Panc1 (cell line): ENCODE results near the gene ACOXL. TPM values are rescaled to one million over a fixed set of nuclear protein-coding genes. Genes with fewer than 3 reads are reported as not detected.

ENCODE experiments used
- ATAC-seq: fragments of 200-7000 bp; cut with Tn5 transposase; 2 replicates; pipeline ENCODE4 v1.9.1; 2020; ENCODE audit warnings: mild to moderate bottlenecking, moderate library complexity
- BruUV-seq: library from RNA; stranded (reverse); fragments of 400-500 nt; replicated peaks from 2 replicates; lab custom pipeline; 2021; lab: Mats Ljungman, UMichigan
- CTCF ChIA-PET: fragments of 300-600 bp; sonication (Branson Sonifier 250); formaldehyde crosslinking; loops from one replicate; lab custom pipeline; 2022; ENCODE audit warnings: antibody characterized with exemption; lab: Charles Lee
- POLR2A ChIA-PET: fragments of 300-600 bp; sonication (Branson Sonifier 250); formaldehyde crosslinking; loops from one replicate; lab custom pipeline; 2022; ENCODE audit warnings: antibody characterized with exemption; lab: Charles Lee
- DNase-seq: peaks from one replicate; pipeline ENCODE4 v3.0.0-alpha.2; 2010; ENCODE audit warnings: low read depth, low spot score
- H3K27ac ChIP-seq: 2 replicates; pipeline ENCODE4 v1.5.1; 2011; ENCODE audit warnings: mild to moderate bottlenecking, low read length, inconsistent platforms
- H3K27me3 ChIP-seq: fragments of 200-500 bp; sonication (Bioruptor generic); 2 replicates; pipeline ENCODE4 v1.6.0; 2014; ENCODE audit warnings: low read length, inconsistent platforms; ENCODE audit not compliant: control insufficient read depth, insufficient read depth
- H3K36me3 ChIP-seq: fragments of 200-500 bp; sonication (Bioruptor generic); 2 replicates; pipeline ENCODE4 v1.5.1; 2014; ENCODE audit warnings: inconsistent platforms, mild to moderate bottlenecking, low read length, moderate library complexity; ENCODE audit not compliant: control insufficient read depth, insufficient read depth
- H3K4me1 ChIP-seq: 2 replicates; pipeline ENCODE4 v1.5.1; 2011; ENCODE audit warnings: inconsistent platforms, mild to moderate bottlenecking, low read length, moderate library complexity; ENCODE audit not compliant: control insufficient read depth, insufficient read depth
- H3K4me3 ChIP-seq, 2 experiments: 2 replicates each; pipeline ENCODE4 v1.5.1; 2011 to 2012; ENCODE audit warnings: low read depth in 2 of 2, low read length in 2 of 2, mild to moderate bottlenecking in 2 of 2, inconsistent platforms in 1 of 2, moderate library complexity in 1 of 2
- H3K9me3 ChIP-seq: fragments of 200-500 bp; sonication (Bioruptor generic); 2 replicates; pipeline ENCODE4 v1.5.1; 2014; ENCODE audit warnings: low read depth, mild to moderate bottlenecking, inconsistent platforms, low read length, moderate library complexity; ENCODE audit not compliant: control insufficient read depth, insufficient read depth
- CTCF ChIP-seq: fragments of 450-650 bp; IDR thresholded peaks from 2 replicates; pipeline ENCODE4 v1.5.1; 2017; ENCODE audit warnings: mild to moderate bottlenecking
- POLR2AphosphoS5 ChIP-seq: IDR thresholded peaks from 2 replicates; pipeline ENCODE4 v1.6.1; 2012; ENCODE audit warnings: mild to moderate bottlenecking, low read depth, low read length, moderate library complexity
- REST ChIP-seq, 2 experiments: IDR thresholded peaks; 2 replicates each; pipeline ENCODE4 v1.6.1; 2011 to 2012; ENCODE audit warnings: low read depth in 2 of 2, control low read depth in 1 of 2, low read length in 1 of 2, mild to moderate bottlenecking in 1 of 2, moderate library complexity in 1 of 2; ENCODE audit not compliant: insufficient read depth in 1 of 2
- SIN3A ChIP-seq: IDR thresholded peaks from 2 replicates; pipeline ENCODE4 v1.6.1; 2012; ENCODE audit warnings: low read depth, mild to moderate bottlenecking, low read length, moderate library complexity, borderline replicate concordance; ENCODE audit not compliant: insufficient read depth
- TCF7L2 ChIP-seq: IDR thresholded peaks from 2 replicates; pipeline ENCODE4 v1.6.1; 2011; ENCODE audit warnings: mild to moderate bottlenecking, low read depth, low read length, inconsistent platforms
- in situ Hi-C: cut with HindIII; loops from 2 replicates; pipeline ENCODE4 v1.10.0; 2016; ENCODE audit warnings: low sequenced_read_pairs, low pct_unique_long_range_greater_than_20kb
- intact Hi-C: fragments of 100-400 bp; cut with micrococcal nuclease; formaldehyde crosslinking; loops from one replicate; pipeline ENCODE4 v1.10.0; 2022; ENCODE audit not compliant: unreplicated experiment
- total RNA-seq: library from RNA; stranded (reverse); gene quantifications from one replicate; pipeline ENCODE4 v1.2.1, GENCODE V29; 2021; ENCODE audit not compliant: unreplicated experiment

The ACOXL gene
- total RNA-seq, 1 experiment from 2014 or later = 4.9 TPM

GRCh38 chr2:110946902-110947301 is 214.5 kb downstream of the ACOXL start:
- BruUV-seq = no TSS peak
- ChIA-PET POLR2A (no interaction called here), CTCF (no interaction called here)
- no peaks in the 10 kb centered on the region for H3K36me3 ChIP-seq
- ATAC-seq = no peak
- H3K4me1 ChIP-seq = no peaks in the 10 kb centered on the region
- no peak overlapping the region for H3K4me3 ChIP-seq
- peaks cover 6% of the 10 kb centered on the region for H3K27me3 ChIP-seq
- H3K27ac ChIP-seq = no peak overlapping the region
- no peak for TF ChIP-seq REST (IDR thresholded peaks at IDR 0.05; ENCODE audit: insufficient read depth in 1 of 2, low read depth in 2 of 2, low read length in 1 of 2)
- no peak for TF ChIP-seq SIN3A
- no peak for TF ChIP-seq TCF7L2
- no peak for TF ChIP-seq POLR2AphosphoS5
- no peak for TF ChIP-seq CTCF
- DNase-seq = no peak
- intact Hi-C loops = no loop called here
- H3K9me3 ChIP-seq = no peaks in the 10 kb centered on the region
- in situ Hi-C loops = no loop called here

GRCh38 chr2:110948027-110948674 is 215.8 kb downstream of the ACOXL start:
- intact Hi-C loops (no loop called here), in situ Hi-C loops (no loop called here)
- no peak overlapping the region for H3K27ac ChIP-seq
- POLR2A ChIA-PET = no interaction called here
- CTCF ChIA-PET = no interaction called here
- no peaks in the 10 kb centered on the region for H3K4me1 ChIP-seq
- H3K27me3 ChIP-seq = peaks cover 9% of the 10 kb centered on the region
- TF ChIP-seq REST (IDR thresholded peaks at IDR 0.05; ENCODE audit: insufficient read depth in 1 of 2, low read depth in 2 of 2, low read length in 1 of 2) (no peak), SIN3A (no peak), CTCF (no peak), TCF7L2 (no peak), POLR2AphosphoS5 (no peak)
- no peaks in the 10 kb centered on the region for H3K9me3 ChIP-seq
- DNase-seq (no peak), ATAC-seq (no peak)
- BruUV-seq = no TSS peak
- H3K4me3 ChIP-seq = no peak overlapping the region
- no peaks in the 10 kb centered on the region for H3K36me3 ChIP-seq
